HCT116 (cell line): ENCODE results near the gene IGF2R. TPM values are rescaled to one million over a fixed set of nuclear protein-coding genes. Genes with fewer than 3 reads are reported as not detected.

ENCODE experiments used
- ATAC-seq: fragments of 200-7000 bp; cut with Tn5 transposase; 2 replicates; pipeline ENCODE4 v1.9.1; 2020; ENCODE audit warnings: mild to moderate bottlenecking, moderate library complexity
- BruUV-seq: library from RNA; stranded (reverse); fragments of 400-500 nt; replicated peaks from 2 replicates; lab custom pipeline; 2021; lab: Mats Ljungman, UMichigan
- CTCF ChIA-PET: fragments of 300-600 bp; sonication (Branson Sonifier 250); formaldehyde crosslinking; loops from one replicate; lab custom pipeline; 2021; ENCODE audit warnings: antibody characterized with exemption; lab: Charles Lee
- POLR2A ChIA-PET: fragments of 300-600, 350-600 bp; sonication (Branson Sonifier 250); formaldehyde crosslinking; loops from one replicate; lab custom pipeline; 2021; ENCODE audit warnings: antibody characterized with exemption; lab: Charles Lee
- RAD21 ChIA-PET, 2 experiments: fragments of 300-600 bp; sonication (Branson Sonifier 250); formaldehyde crosslinking; loops; one replicate each; lab custom pipeline; 2023; ENCODE audit warnings: low total read pairs in 2 of 2; ENCODE audit not compliant: uncharacterized antibody in 2 of 2, unreplicated experiment in 2 of 2, low non-redundant PET in 1 of 2; lab: Charles Lee
- DNase-seq: peaks from one replicate; pipeline ENCODE4 v3.0.0-alpha.2; 2010; ENCODE audit warnings: low read depth, low spot score
- H2AFZ ChIP-seq: fragments of 200-600 bp; shearing (Covaris generic), sonication (generic); 2 replicates; pipeline ENCODE4 v1.6.1; 2017; ENCODE audit warnings: low read depth, mixed run types, mixed read lengths, antibody characterized with exemption, low read length; ENCODE audit not compliant: poor library complexity, severe bottlenecking
- H3K27ac ChIP-seq: 2 replicates; pipeline ENCODE4 v1.5.1; 2012; ENCODE audit warnings: low read depth, low read length
- H3K27me3 ChIP-seq: fragments of 200-600 bp; sonication (generic); 2 replicates; pipeline ENCODE4 v1.6.1; 2016; ENCODE audit warnings: mixed run types, low read length, mixed read lengths; ENCODE audit not compliant: insufficient read depth
- H3K36me3 ChIP-seq, 2 experiments: fragments of 200-500 bp in 1 of 2; fragments of 200-600 bp in 1 of 2; sonication (Bioruptor generic) in 1 of 2; sonication (generic) in 1 of 2; 2 replicates each; pipeline versions ENCODE4 v1.5.1 to v1.6.1; 2014 to 2016; ENCODE audit warnings: low read length in 2 of 2, inconsistent platforms in 1 of 2, mixed read lengths in 1 of 2, mixed run types in 1 of 2; ENCODE audit not compliant: insufficient read depth in 2 of 2, control insufficient read depth in 1 of 2
- H3K4me1 ChIP-seq, 2 experiments: fragments of 200-600 bp in 1 of 2; sonication (generic) in 1 of 2; 2 replicates each; pipeline versions ENCODE4 v1.5.1 to v1.6.1; 2012 to 2017; ENCODE audit warnings: low read length in 2 of 2, inconsistent platforms in 1 of 2, mild to moderate bottlenecking in 1 of 2, mixed read lengths in 1 of 2, mixed run types in 1 of 2, moderate library complexity in 1 of 2; ENCODE audit not compliant: insufficient read depth in 2 of 2, control insufficient read depth in 1 of 2
- H3K4me2 ChIP-seq: fragments of 200-600 bp; sonication (generic); 2 replicates; pipeline ENCODE4 v1.6.1; 2017; ENCODE audit warnings: mixed run types, low read length, mixed read lengths
- H3K4me3 ChIP-seq, 2 experiments: fragments of 200-600 bp in 1 of 2; sonication (generic) in 1 of 2; replicated peaks in 1 of 2; 2 replicates each; pipeline ENCODE4 v1.5.1; 2011 to 2016; ENCODE audit warnings: low read length in 2 of 2, control low read depth in 1 of 2, low read depth in 1 of 2, mild to moderate bottlenecking in 1 of 2, mixed read lengths in 1 of 2, mixed run types in 1 of 2
- H3K79me2 ChIP-seq: fragments of 200-600 bp; sonication (generic); 2 replicates; pipeline ENCODE4 v1.6.1; 2017; ENCODE audit warnings: mild to moderate bottlenecking, mixed run types, low read length, moderate library complexity, mixed read lengths; ENCODE audit not compliant: insufficient read depth
- H3K9ac ChIP-seq: fragments of 200-600 bp; sonication (generic); 2 replicates; pipeline ENCODE4 v1.6.1; 2016; ENCODE audit warnings: low read length, mixed read lengths
- H3K9me2 ChIP-seq: fragments of 200-600 bp; sonication (generic), shearing (Covaris generic); 2 replicates; pipeline ENCODE4 v1.6.1; 2017; ENCODE audit warnings: mixed run types, mild to moderate bottlenecking, moderate library complexity; ENCODE audit not compliant: insufficient read depth
- H3K9me3 ChIP-seq, 2 experiments: fragments of 200-500 bp in 1 of 2; fragments of 200-600 bp in 1 of 2; sonication (Bioruptor generic) in 1 of 2; sonication (generic) in 1 of 2; 2 replicates each; pipeline ENCODE4 v1.6.1; 2014 to 2017; ENCODE audit warnings: low read length in 2 of 2, mixed read lengths in 2 of 2, inconsistent platforms in 1 of 2, low read depth in 1 of 2, mild to moderate bottlenecking in 1 of 2, mixed run types in 1 of 2, moderate library complexity in 1 of 2; ENCODE audit not compliant: control insufficient read depth in 1 of 2, insufficient read depth in 1 of 2
- H4K20me1 ChIP-seq: fragments of 200-600 bp; sonication (generic), shearing (Covaris generic); 2 replicates; pipeline ENCODE4 v1.6.1; 2017; ENCODE audit warnings: mixed run types, mild to moderate bottlenecking, moderate library complexity; ENCODE audit not compliant: insufficient read depth
- CTCF ChIP-seq, 3 experiments: fragments of 200-600 bp in 1 of 3; sonication (generic) in 1 of 3; IDR thresholded peaks in 2 of 3; conservative IDR thresholded peaks in 1 of 3; 2 replicates each; pipeline ENCODE4 v1.5.1; 2012 to 2017; ENCODE audit warnings: low read depth in 2 of 3, low read length in 2 of 3, antibody characterized with exemption in 1 of 3, borderline replicate concordance in 1 of 3, control low read depth in 1 of 3, mild to moderate bottlenecking in 1 of 3, mixed read lengths in 1 of 3, mixed run types in 1 of 3, moderate library complexity in 1 of 3; ENCODE audit not compliant: insufficient read depth in 1 of 3
- EGR1 ChIP-seq: IDR thresholded peaks from 2 replicates; pipeline ENCODE4 v1.6.1; 2012; ENCODE audit warnings: low read depth
- EZH2 ChIP-seq: fragments of 200-600 bp; sonication (generic); IDR thresholded peaks from 2 replicates; pipeline ENCODE4 v1.6.1; 2017; ENCODE audit warnings: antibody characterized with exemption, mixed run types
- POLR2AphosphoS5 ChIP-seq: IDR thresholded peaks from 2 replicates; pipeline ENCODE4 v1.6.1; 2011; ENCODE audit warnings: mild to moderate bottlenecking, low read depth, low read length, moderate library complexity
- RAD21 ChIP-seq: IDR thresholded peaks from 2 replicates; pipeline ENCODE4 v1.6.1; 2012; ENCODE audit warnings: low read depth, mild to moderate bottlenecking
- SIN3A ChIP-seq: IDR thresholded peaks from 2 replicates; pipeline ENCODE4 v1.6.1; 2012; ENCODE audit warnings: low read depth
- SRF ChIP-seq: IDR thresholded peaks from 2 replicates; pipeline ENCODE4 v1.6.1; 2012; ENCODE audit warnings: low read depth
- ZNF274 ChIP-seq: fragments of 200-500 bp; sonication (Bioruptor generic); IDR thresholded peaks from 2 replicates; pipeline ENCODE4 v1.6.1; 2014; ENCODE audit warnings: mild to moderate bottlenecking, low read depth, low read length, inconsistent platforms
- intact Hi-C: fragments of 100-400 bp; cut with micrococcal nuclease; formaldehyde crosslinking; loops from 2 replicates; pipeline ENCODE4 v1.10.0; 2022
- total RNA-seq: library from RNA; stranded (reverse); gene quantifications from one replicate; pipeline ENCODE4 v1.2.1, GENCODE V29; 2021; ENCODE audit not compliant: unreplicated experiment
- TF ChIP-seq, protein P1 (sequence below): IDR thresholded peaks from 2 replicates; pipeline ENCODE4 v1.6.1; 2011; ENCODE audit warnings: mild to moderate bottlenecking, low read length, moderate library complexity; ENCODE audit not compliant: insufficient replicate concordance; ENCODE audit errors: extremely low read depth

The IGF2R gene
- total RNA-seq, 1 experiment from 2014 or later, result 37.0 TPM

- Histone ChIP-seq H3K27me3 (no peaks in the 10 kb centered on the region), H3K4me2 (no peak overlapping the region)
- TF ChIP-seq CTCF (IDR thresholded peaks at IDR 0.05 in 2 of 3, conservative IDR thresholded peaks at IDR 0.05 in 1 of 3; ENCODE audit: borderline replicate concordance in 1 of 3, insufficient read depth in 1 of 3, low read depth in 2 of 3, low read length in 2 of 3), result no peak
- no peak for TF ChIP-seq RAD21
- no peak for TF ChIP-seq SIN3A
- no peak for TF ChIP-seq EZH2
- TF ChIP-seq, all 23 proteins: peak for 0
- no peak for ATAC-seq
- Histone ChIP-seq H3K79me2 (no peaks in the 10 kb centered on the region), H3K4me3 (no peak overlapping the region), H3K9ac (no peak overlapping the region), H2AFZ (no peak overlapping the region), H3K9me3 (no peaks in the 10 kb centered on the region), H3K27ac (no peak overlapping the region), H3K4me1 (no peaks in the 10 kb centered on the region), H4K20me1 (no peaks in the 10 kb centered on the region), H3K36me3 (peaks cover 4 to 33% of the 10 kb centered on the region in 2 experiments; a peak in 3 of 4 replicates), H3K9me2 (no peaks in the 10 kb centered on the region)
- RAD21 ChIA-PET, result no interaction called here
- no peak for DNase-seq
- intact Hi-C loops, result no loop called here
- CTCF ChIA-PET, result no interaction called here
- POLR2A ChIA-PET, result no interaction called here
- BruUV-seq, result no TSS peak
Observed at GRCh38 chr6:160054913-160055312, 86.0 kb downstream of the IGF2R start.

DNA sequence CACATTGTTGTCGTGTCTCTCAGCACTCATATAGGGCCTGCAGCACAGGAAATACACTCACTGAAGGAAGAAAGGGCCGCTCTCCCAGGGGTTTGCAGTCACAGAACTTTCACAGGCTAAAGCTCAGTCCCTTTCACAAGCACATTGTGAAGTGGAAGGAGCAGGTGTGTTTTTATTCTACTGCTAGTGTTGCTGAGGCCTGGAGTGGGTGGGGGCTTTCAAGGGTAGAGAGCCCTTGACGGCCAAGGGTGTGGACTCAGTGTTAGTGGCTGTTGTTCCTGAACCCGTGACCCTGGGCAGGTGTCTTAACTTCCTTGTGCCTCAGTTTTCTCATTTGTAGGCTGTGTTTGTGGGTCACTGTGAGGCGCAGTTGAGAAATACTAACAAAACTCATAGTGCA is 86.5 kb downstream of the IGF2R start:
- intact Hi-C loops, result no loop called here
- POLR2A ChIA-PET, result no interaction called here
- RAD21 ChIA-PET, result no interaction called here
- H3K4me2 ChIP-seq, result no peak overlapping the region
- H3K27me3 ChIP-seq, result no peaks in the 10 kb centered on the region
- H3K4me3 ChIP-seq, result no peak overlapping the region
- H3K9me2 ChIP-seq, result no peaks in the 10 kb centered on the region
- H3K4me1 ChIP-seq, result no peaks in the 10 kb centered on the region
- H3K9ac ChIP-seq, result no peak overlapping the region
- H3K36me3 ChIP-seq, result peaks cover 6 to 30% of the 10 kb centered on the region in 2 experiments; a peak in 3 of 4 replicates
- H3K27ac ChIP-seq, result no peak overlapping the region
- H3K79me2 ChIP-seq, result no peaks in the 10 kb centered on the region
- H3K9me3 ChIP-seq, result no peaks in the 10 kb centered on the region
- no peaks in the 10 kb centered on the region for H4K20me1 ChIP-seq
- no peak for DNase-seq
- H2AFZ ChIP-seq, result no peak overlapping the region
- TF ChIP-seq SRF (no peak), SIN3A (no peak), ZNF274 (no peak), POLR2AphosphoS5 (no peak), RAD21 (no peak), EGR1 (no peak)
- TF ChIP-seq, protein P1, sequence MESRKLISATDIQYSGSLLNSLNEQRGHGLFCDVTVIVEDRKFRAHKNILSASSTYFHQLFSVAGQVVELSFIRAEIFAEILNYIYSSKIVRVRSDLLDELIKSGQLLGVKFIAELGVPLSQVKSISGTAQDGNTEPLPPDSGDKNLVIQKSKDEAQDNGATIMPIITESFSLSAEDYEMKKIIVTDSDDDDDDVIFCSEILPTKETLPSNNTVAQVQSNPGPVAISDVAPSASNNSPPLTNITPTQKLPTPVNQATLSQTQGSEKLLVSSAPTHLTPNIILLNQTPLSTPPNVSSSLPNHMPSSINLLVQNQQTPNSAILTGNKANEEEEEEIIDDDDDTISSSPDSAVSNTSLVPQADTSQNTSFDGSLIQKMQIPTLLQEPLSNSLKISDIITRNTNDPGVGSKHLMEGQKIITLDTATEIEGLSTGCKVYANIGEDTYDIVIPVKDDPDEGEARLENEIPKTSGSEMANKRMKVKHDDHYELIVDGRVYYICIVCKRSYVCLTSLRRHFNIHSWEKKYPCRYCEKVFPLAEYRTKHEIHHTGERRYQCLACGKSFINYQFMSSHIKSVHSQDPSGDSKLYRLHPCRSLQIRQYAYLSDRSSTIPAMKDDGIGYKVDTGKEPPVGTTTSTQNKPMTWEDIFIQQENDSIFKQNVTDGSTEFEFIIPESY, result no peak
- CTCF ChIA-PET, result no interaction called here
- no peak for ATAC-seq
- no TSS peak for BruUV-seq
